WERI-Rb-1 (cell line): ENCODE results near the gene RNF5.

Experiments
- DNase-seq: peaks from one replicate; pipeline ENCODE4 v3.0.0-alpha.2; 2020
- H3K27ac ChIP-seq: fragments of 250-450 bp; sonication (Bioruptor Pico); 2 replicates; pipeline ENCODE4 v1.5.1; 2020; ENCODE audit warnings: mild to moderate bottlenecking, moderate library complexity
- H3K27me3 ChIP-seq: fragments of 250-450 bp; sonication (Bioruptor Pico); 2 replicates; pipeline ENCODE4 v1.5.1; 2021; ENCODE audit warnings: mild to moderate bottlenecking, low read depth, moderate library complexity; ENCODE audit not compliant: insufficient read depth, severe bottlenecking
- H3K36me3 ChIP-seq: fragments of 250-450 bp; sonication (Bioruptor Pico); 2 replicates; pipeline ENCODE4 v1.5.1; 2020; ENCODE audit warnings: mild to moderate bottlenecking, moderate library complexity
- H3K4me3 ChIP-seq: 2 replicates; pipeline ENCODE4 v1.5.1; 2011; ENCODE audit warnings: low read depth, mild to moderate bottlenecking, control low read depth, low read length
- H3K9me3 ChIP-seq: fragments of 250-450 bp; sonication (Bioruptor Pico); 2 replicates; pipeline ENCODE4 v1.5.1; 2021; ENCODE audit warnings: mild to moderate bottlenecking, moderate library complexity; ENCODE audit not compliant: severe bottlenecking
- CTCF ChIP-seq: IDR thresholded peaks from 2 replicates; pipeline ENCODE4 v1.5.1; 2011; ENCODE audit warnings: low read depth, mild to moderate bottlenecking, control low read depth, inconsistent platforms, low read length

RNF5 gene

DNA sequence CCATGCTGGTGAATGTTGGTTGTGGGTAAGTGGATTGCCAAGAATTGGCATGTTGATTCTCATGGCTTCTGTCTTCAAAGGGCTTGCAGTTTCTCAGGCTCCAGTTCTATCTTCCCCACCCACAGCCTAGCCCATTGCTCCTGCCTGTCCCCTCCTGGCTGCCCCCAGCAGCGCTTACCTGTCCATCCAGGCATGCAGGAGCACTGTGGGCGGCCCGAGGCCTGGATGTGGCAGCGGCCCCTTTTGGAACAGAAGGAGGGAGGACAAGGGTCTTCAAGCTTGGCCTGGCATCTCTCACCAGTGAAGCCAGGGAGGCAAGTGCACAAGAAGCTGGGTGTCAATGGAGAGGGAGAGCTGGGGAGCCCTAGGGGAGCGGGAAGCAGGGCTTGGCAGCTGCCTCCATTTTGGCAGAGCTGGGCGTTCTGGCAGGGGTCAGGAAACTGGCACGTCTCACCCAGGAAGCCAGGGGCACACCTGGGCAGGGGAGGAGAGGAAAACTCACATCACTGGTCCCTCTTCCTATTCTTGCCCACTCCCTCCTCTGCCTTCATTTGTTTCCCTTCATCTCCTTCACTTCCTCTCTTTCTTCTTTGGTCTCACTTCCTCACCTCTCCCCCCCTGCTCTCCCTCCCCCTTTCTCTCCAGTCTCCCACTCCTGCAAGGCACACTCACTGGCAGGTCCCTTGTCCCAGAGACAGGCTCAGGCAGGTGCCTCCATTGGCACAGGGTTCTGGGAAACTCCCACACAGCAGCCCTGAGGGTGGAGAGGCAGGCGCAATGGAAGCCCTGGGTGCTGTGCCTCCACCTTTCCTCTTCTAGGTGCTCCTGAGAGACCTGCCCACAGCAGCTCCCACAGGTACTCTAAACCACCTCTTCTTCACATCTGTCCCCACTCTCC lies 44.4 kb downstream of the RNF5 start:
- TF ChIP-seq CTCF, result no peak
- H3K4me3 ChIP-seq, result no peak overlapping the region
- no peak for DNase-seq
- no peak overlapping the region for H3K27ac ChIP-seq
- H3K27me3 ChIP-seq, result peaks cover 23% of the 10 kb centered on the region
- no peaks in the 10 kb centered on the region for H3K36me3 ChIP-seq
- H3K9me3 ChIP-seq, result no peaks in the 10 kb centered on the region

GRCh38 chr6:32223258-32224235 lies 45.3 kb downstream of the RNF5 start, which contains the start of gene NOTCH4:
Gene NOTCH4, minus strand, starts transcription at chr6:32224067. Its CDS starts 139 bp downstream, at chr6:32223928.
- DNase-seq, result no peak
- Histone ChIP-seq H3K36me3 (no peaks in the 10 kb centered on the region), H3K9me3 (no peaks in the 10 kb centered on the region), H3K27ac (no peak within 1 kb of the TSS), H3K27me3 (peaks cover 19% of the 10 kb centered on the region), H3K4me3 (no peak within 1 kb of the TSS)
- TF ChIP-seq CTCF, result no peak

DNA sequence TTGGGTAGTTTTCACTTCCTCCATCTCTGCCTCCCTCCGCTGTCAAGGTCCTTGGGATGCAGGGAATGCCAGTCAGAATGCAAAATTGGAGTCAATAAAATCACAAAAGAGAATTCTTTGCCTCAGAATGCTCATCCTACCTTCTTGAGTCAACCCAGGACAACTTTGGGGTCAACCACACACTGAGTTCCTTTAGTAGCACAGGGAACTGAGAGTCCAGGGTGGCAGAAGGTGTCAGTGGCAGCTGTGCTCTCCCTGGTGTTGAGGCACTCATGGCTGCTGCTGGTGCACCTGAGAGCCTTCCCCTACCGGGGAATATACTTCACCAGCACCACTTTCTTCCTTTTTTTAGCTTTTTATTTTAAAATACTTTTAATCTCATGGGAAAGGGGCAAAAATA lies 46.5 kb downstream of the RNF5 start:
- H3K36me3 ChIP-seq, result no peaks in the 10 kb centered on the region
- H3K4me3 ChIP-seq, result no peak overlapping the region
- H3K9me3 ChIP-seq, result no peaks in the 10 kb centered on the region
- no peak for DNase-seq
- peaks cover 13% of the 10 kb centered on the region for H3K27me3 ChIP-seq
- H3K27ac ChIP-seq, result no peak overlapping the region
- TF ChIP-seq CTCF, result no peak

DNA sequence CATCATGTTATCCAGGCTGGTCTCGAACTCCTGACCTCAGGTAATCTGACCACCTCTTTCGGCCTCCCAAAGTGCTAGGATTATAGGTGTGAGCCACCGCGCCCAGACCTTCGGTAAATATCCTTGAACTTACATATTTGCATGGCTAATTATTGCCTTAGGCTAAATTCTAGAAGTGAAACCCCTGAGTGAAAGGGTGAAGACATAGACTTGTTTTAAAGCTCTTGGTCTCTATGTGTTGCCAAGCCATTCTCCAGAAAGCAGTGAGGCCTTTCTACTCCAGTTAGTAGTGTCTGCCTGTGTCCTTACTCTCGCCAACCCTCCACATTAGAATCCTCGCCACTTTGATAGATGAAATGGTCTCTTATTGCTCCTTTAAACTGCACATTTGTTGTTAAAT lies 48.2 kb downstream of the RNF5 start:
- Histone ChIP-seq H3K27me3 (peaks cover 4% of the 10 kb centered on the region), H3K36me3 (no peaks in the 10 kb centered on the region), H3K4me3 (no peak overlapping the region), H3K9me3 (no peaks in the 10 kb centered on the region), H3K27ac (no peak overlapping the region)
- no peak for TF ChIP-seq CTCF
- DNase-seq, result no peak
